HepG2 (cell line): ENCODE data around the gene MUL1. TPM values are rescaled to one million over a fixed set of nuclear protein-coding genes. Genes with fewer than 3 reads are reported as not detected.

ENCODE experiments used
- BCL3 ChIP-seq: sonication (generic); formaldehyde crosslinking; IDR thresholded peaks from 2 replicates; pipeline ENCODE4 v1.5.1; 2020; ENCODE audit warnings: mild to moderate bottlenecking, missing genetic modification reagents, moderate library complexity
- BORCS8-MEF2B ChIP-seq: sonication (generic); formaldehyde crosslinking; IDR thresholded peaks from 2 replicates; pipeline ENCODE4 v1.8.0; 2022; ENCODE audit warnings: mild to moderate bottlenecking, missing genetic modification reagents
- BRD4 ChIP-seq: sonication (generic); formaldehyde crosslinking; IDR thresholded peaks from 2 replicates; pipeline ENCODE4 v1.4.0; 2020; ENCODE audit warnings: missing genetic modification reagents
- DMAP1 ChIP-seq: IDR thresholded peaks from 2 replicates; pipeline ENCODE4 v1.6.1; 2016
- HNRNPH1 ChIP-seq: fragments of 200-400 bp; formaldehyde crosslinking; optimal IDR thresholded peaks from 2 replicates; pipeline ENCODE3; 2017; ENCODE audit warnings: mild to moderate bottlenecking, low read depth, low read length
- IKZF4 ChIP-seq: sonication (generic); formaldehyde crosslinking; IDR thresholded peaks from 2 replicates; pipeline ENCODE4 v1.5.1; 2020; ENCODE audit warnings: borderline replicate concordance, mild to moderate bottlenecking, low read depth, missing genetic modification reagents; ENCODE audit errors: not compliant biosample characterization
- NFAT5 ChIP-seq: sonication (generic); formaldehyde crosslinking; IDR thresholded peaks from 2 replicates; pipeline ENCODE4 v1.4.0; 2020; ENCODE audit warnings: missing genetic modification reagents
- PHF5A ChIP-seq: IDR thresholded peaks from one replicate; pipeline ENCODE4 v1.6.1; 2018; ENCODE audit warnings: low read depth, missing genetic modification reagents; ENCODE audit not compliant: unreplicated experiment
- POLR2AphosphoS5 ChIP-seq: IDR thresholded peaks from 2 replicates; pipeline ENCODE4 v1.6.1; 2012; ENCODE audit warnings: low read depth, low read length
- RFX3 ChIP-seq: IDR thresholded peaks from 2 replicates; pipeline ENCODE4 v1.6.1; 2016; ENCODE audit warnings: missing biosample characterization, missing genetic modification reagents
- SOX6 ChIP-seq, 2 experiments: fragments of 450-650 bp in 1 of 2; sonication (generic) in 1 of 2; formaldehyde crosslinking in 1 of 2; IDR thresholded peaks; 2 replicates each; pipeline versions ENCODE4 v1.4.0 to v1.6.1; 2017 to 2020; ENCODE audit warnings: antibody characterized with exemption in 1 of 2, mild to moderate bottlenecking in 1 of 2, missing genetic modification reagents in 1 of 2
- ZBTB37 ChIP-seq: sonication (generic); formaldehyde crosslinking; IDR thresholded peaks from 2 replicates; pipeline ENCODE4 v1.4.0; 2020; ENCODE audit warnings: mild to moderate bottlenecking, missing genetic modification reagents
- ZNF20 ChIP-seq: sonication (generic); formaldehyde crosslinking; IDR thresholded peaks from 2 replicates; pipeline ENCODE4 v1.4.0; 2020; ENCODE audit warnings: mild to moderate bottlenecking, moderate library complexity, missing genetic modification reagents
- ZNF335 ChIP-seq: sonication (generic); formaldehyde crosslinking; IDR thresholded peaks from 2 replicates; pipeline ENCODE4 v1.4.0; 2020; ENCODE audit warnings: missing genetic modification reagents
- ZNF446 ChIP-seq: sonication (generic); formaldehyde crosslinking; IDR thresholded peaks from 2 replicates; pipeline ENCODE4 v1.5.0; 2020; ENCODE audit warnings: mild to moderate bottlenecking, missing genetic modification reagents
- ZNF510 ChIP-seq: sonication (generic); formaldehyde crosslinking; IDR thresholded peaks from 2 replicates; pipeline ENCODE4 v1.4.0; 2020; ENCODE audit warnings: low read depth, mild to moderate bottlenecking, missing genetic modification reagents
- ZNF564 ChIP-seq: sonication (generic); formaldehyde crosslinking; IDR thresholded peaks from 2 replicates; pipeline ENCODE4 v1.8.1; 2023; ENCODE audit warnings: mild to moderate bottlenecking, missing genetic modification reagents
- ZXDC ChIP-seq: sonication (generic); formaldehyde crosslinking; IDR thresholded peaks from 2 replicates; pipeline ENCODE4 v1.5.0; 2020; ENCODE audit warnings: mild to moderate bottlenecking, missing genetic modification reagents
- polyA plus RNA-seq, 8 experiments: library from polyadenylated mRNA; depleted of rRNA in 3 of 8; stranded (reverse) in 7 of 8; unstranded in 1 of 8; fragments of >200 nt; fragmentation: Illumina TruSeq in 4 of 8; extraction: Trizol in 4 of 8; gene quantifications; 2 replicates each; pipeline versions ENCODE4 v1.2.1 to v1.2.3, GENCODE V29; 2011 to 2016; ENCODE audit warnings: low read depth in 4 of 8, missing spikeins in 1 of 8, mixed read lengths in 1 of 8; ENCODE audit not compliant: insufficient read depth in 1 of 8
- total RNA-seq, 5 experiments: library from RNA; depleted of rRNA; stranded (reverse); fragments of >200 nt; fragmentation: Illumina TruSeq; extraction: Trizol; gene quantifications; 2 replicates each; pipeline ENCODE4 v1.2.3, GENCODE V29; 2016; ENCODE audit warnings: low read depth in 1 of 5

The MUL1 gene
- total and polyA plus RNA-seq, 2 of the 13 experiments (the other 11 are each of a cell fraction or from before 2014, with no cell fraction given): 21.5 to 26.5 TPM

GRCh38 chr1:20483833-20484518 lies 24.0 kb downstream of the MUL1 start (continued):
- no peak for TF ChIP-seq NFAT5 (CRISPR knock-in tag)
- peak; percentile 65; the same call in 1 of the 2 replicates for TF ChIP-seq BRD4 (CRISPR knock-in tag)
- no peak; the same call in 1 of the 2 replicates for TF ChIP-seq ZNF564 (CRISPR knock-in tag)
- TF ChIP-seq ZBTB37 (CRISPR knock-in tag): no peak
- no peak for TF ChIP-seq ZNF335
- TF ChIP-seq BCL3 (CRISPR knock-in tag): 0 out of 2 replicates have a peak, but pooled peaks have one; percentile 36
- TF ChIP-seq IKZF4: peak; percentile 87
- TF ChIP-seq HNRNPH1: no peak
- TF ChIP-seq PHF5A (CRISPR knock-in tag): no peak
- TF ChIP-seq BORCS8-MEF2B (CRISPR knock-in tag): peak; percentile 22; the same call in 1 of the 2 replicates
- TF ChIP-seq DMAP1 (CRISPR knock-in tag): no peak
- no peak for TF ChIP-seq ZNF446 (CRISPR knock-in tag)
- peak; percentile 27; the same call in 1 of the 2 replicates for TF ChIP-seq POLR2AphosphoS5
- TF ChIP-seq ZNF20 (CRISPR knock-in tag): no peak
- TF ChIP-seq RFX3 (CRISPR knock-in tag): no peak
- no peak for TF ChIP-seq ZNF510
- no peak for TF ChIP-seq ZXDC
- TF ChIP-seq SOX6 (IDR thresholded peaks at IDR 0.05): no peak
- peak; percentile 42; the same call in 1 of the 2 replicates for TF ChIP-seq SOX6 (CRISPR knock-in tag; IDR thresholded peaks at IDR 0.05)
